RWPE1 (cell line): ENCODE data around the gene DGKI.
"Not testable (repeated sequence)": the region's sequence is repeated elsewhere in the genome, so short reads cannot be mapped to it uniquely, and the experiment has no call there.

ENCODE experiments used
- CTCF ChIA-PET: fragments of 350-600 bp; sonication (Branson Sonifier 250); formaldehyde crosslinking; extraction: SDS; loops from one replicate; lab custom pipeline; 2021; lab: Yijun Ruan, JAX
- POLR2A ChIA-PET: fragments of 400-600 bp; formaldehyde crosslinking; extraction: SDS; loops from one replicate; lab custom pipeline; 2020; ENCODE audit warnings: antibody characterized with exemption; ENCODE audit not compliant: low non-redundant PET; lab: Yijun Ruan, JAX
- DNase-seq: peaks from one replicate; pipeline ENCODE4 v3.0.0; 2012; ENCODE audit warnings: low spot score
- H3K27ac ChIP-seq: fragments of 450-650 bp; 2 replicates; pipeline ENCODE4 v1.5.1; 2017
- TF ChIP-seq, protein P1 (sequence below): fragments of 450-650 bp; conservative IDR thresholded peaks from 2 replicates; pipeline ENCODE4 v1.5.1; 2017; ENCODE audit warnings: low read depth, mild to moderate bottlenecking

DGKI gene

GRCh38 chr7:137462074-137462715 lies 384.6 kb downstream of the DGKI start:
- ChIA-PET CTCF (no interaction called here), POLR2A (no interaction called here)
- H3K27ac ChIP-seq = no peak overlapping the region
- TF ChIP-seq, protein P1, sequence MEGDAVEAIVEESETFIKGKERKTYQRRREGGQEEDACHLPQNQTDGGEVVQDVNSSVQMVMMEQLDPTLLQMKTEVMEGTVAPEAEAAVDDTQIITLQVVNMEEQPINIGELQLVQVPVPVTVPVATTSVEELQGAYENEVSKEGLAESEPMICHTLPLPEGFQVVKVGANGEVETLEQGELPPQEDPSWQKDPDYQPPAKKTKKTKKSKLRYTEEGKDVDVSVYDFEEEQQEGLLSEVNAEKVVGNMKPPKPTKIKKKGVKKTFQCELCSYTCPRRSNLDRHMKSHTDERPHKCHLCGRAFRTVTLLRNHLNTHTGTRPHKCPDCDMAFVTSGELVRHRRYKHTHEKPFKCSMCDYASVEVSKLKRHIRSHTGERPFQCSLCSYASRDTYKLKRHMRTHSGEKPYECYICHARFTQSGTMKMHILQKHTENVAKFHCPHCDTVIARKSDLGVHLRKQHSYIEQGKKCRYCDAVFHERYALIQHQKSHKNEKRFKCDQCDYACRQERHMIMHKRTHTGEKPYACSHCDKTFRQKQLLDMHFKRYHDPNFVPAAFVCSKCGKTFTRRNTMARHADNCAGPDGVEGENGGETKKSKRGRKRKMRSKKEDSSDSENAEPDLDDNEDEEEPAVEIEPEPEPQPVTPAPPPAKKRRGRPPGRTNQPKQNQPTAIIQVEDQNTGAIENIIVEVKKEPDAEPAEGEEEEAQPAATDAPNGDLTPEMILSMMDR = no peak
- DNase-seq = no peak

- no peak overlapping the region for H3K27ac ChIP-seq
- CTCF ChIA-PET = no interaction called here
- TF ChIP-seq, protein P1 = no peak
- POLR2A ChIA-PET = no interaction called here
- DNase-seq = peak; percentile 20
Measured at GRCh38 chr7:137458399-137458798, 388.4 kb downstream of the DGKI start.

DNA sequence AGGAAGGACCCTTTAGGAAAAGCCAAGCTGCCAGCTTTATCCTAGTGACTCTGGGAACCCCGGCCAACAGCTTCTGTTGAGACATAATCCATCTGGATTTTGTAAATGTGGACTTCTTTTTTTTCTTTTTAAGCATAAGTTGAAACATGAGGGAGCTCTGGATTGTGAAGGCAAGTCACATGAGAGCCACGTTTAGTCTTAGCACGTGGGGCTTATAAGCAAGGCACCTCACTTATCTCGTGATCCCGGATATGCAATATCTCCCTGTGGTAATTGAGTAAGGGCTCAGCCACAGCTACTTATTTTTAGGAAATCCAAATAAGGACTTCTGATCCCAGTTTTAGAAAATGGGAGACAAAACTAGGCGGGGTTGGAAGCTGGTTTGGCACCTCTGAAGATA lies 392.0 kb downstream of the DGKI start:
- no peak for DNase-seq
- TF ChIP-seq, protein P1 = no peak
- H3K27ac ChIP-seq = no peak overlapping the region
- ChIA-PET POLR2A (no interaction called here), CTCF (interaction anchor here (0.7 kb wide), 2 partner anchors 16 to 380 kb away, joined by 3 read pairs; no protein-coding TSS in a partner anchor)

DNA sequence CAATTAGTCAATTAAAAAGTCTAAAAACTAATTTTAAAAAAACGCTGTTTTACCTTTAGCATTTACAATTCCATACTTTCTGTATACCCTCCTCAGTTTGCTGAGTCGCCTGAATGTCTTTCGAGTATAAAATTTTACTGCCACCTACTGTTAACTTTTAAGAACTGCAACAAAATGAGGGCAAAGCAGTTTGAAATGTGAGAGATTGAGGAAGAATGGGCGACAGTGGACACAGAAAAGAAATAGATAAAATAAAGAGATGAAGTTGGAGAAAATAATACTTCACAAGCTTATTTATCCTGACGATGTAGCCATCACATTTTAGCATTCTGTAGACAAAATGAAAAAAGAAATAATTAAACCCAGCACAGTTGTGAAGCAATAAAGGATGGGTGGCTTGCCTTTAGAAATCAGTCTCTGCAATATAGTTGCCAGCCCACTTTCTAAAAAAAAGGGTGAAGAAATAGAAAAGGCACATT lies 392.5 kb downstream of the DGKI start:
- TF ChIP-seq, protein P1 = peak; percentile 83
- CTCF ChIA-PET = interaction anchor here (0.7 kb wide), 2 partner anchors 17 to 379 kb away, joined by 3 read pairs; no protein-coding TSS in a partner anchor
- DNase-seq = peak; percentile 13
- POLR2A ChIA-PET = no interaction called here
- H3K27ac ChIP-seq = no peak overlapping the region

- TF ChIP-seq, protein P1 = no peak
- POLR2A ChIA-PET = no interaction called here
- CTCF ChIA-PET = no interaction called here
- no peak overlapping the region for H3K27ac ChIP-seq
- DNase-seq = no peak
Measured at GRCh38 chr7:137453356-137453755, 393.4 kb downstream of the DGKI start.

DNA sequence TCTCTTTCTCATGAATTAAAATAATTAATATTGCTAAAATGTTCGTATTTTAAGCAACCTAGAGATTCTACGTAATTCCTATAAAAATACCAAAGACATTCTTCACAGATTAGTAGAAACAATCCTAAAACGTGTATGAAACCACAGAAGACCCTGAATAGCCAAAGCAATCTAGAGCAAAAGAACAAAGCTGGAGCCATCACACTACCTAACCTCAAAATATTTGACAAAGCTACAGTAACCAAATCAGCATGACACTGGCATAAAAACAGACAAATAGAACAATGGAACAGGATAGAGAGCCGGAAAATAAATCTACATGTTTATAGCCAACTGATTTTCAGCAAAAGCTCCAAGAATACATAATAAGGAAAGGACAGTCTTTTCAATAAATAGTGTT lies 397.8 kb downstream of the DGKI start:
- CTCF ChIA-PET = no interaction called here

GRCh38 chr7:137448572-137448971 lies 398.2 kb downstream of the DGKI start:
- POLR2A ChIA-PET, DNase-seq, CTCF ChIA-PET, H3K27ac ChIP-seq: not testable (repeated sequence)

More for the DNA sequence above, 397.8 kb downstream of the DGKI start:
- no peak overlapping the region for H3K27ac ChIP-seq
- POLR2A ChIA-PET = no interaction called here
- no peak for DNase-seq
- TF ChIP-seq, protein P1 = no peak
